Measurements from ENCODE around the gene TSC22D1. TPM values are rescaled to one million over a fixed set of nuclear protein-coding genes. Genes with fewer than 3 reads are reported as not detected.

Gene TSC22D1
- total and polyA plus RNA-seq, 7 donors, result 34.5 to 203 (median 121) TPM

- H3K4me1 ChIP-seq, result no peaks in the 10 kb centered on the region
- 23 to 36% (median 29%) methylated on average over 3 of the region's 3 CpGs for WGBS, 3 donors
- no peak for TF ChIP-seq CTCF (IDR thresholded peaks at IDR 0.05)
- H3K4me3 ChIP-seq, result no peak overlapping the region
- H3K27ac ChIP-seq, result no peak overlapping the region
- no peak for DNase-seq
- no peaks in the 10 kb centered on the region for H3K27me3 ChIP-seq (ENCODE audit: insufficient read depth in 3 of 3, low read length in 2 of 3)
- H3K36me3 ChIP-seq (ENCODE audit: insufficient read depth in 1 of 2, low read depth in 1 of 2), result no peaks in the 10 kb centered on the region
- ATAC-seq, result no peak
- peaks cover 4% of the 10 kb centered on the region for H3K9me3 ChIP-seq
- intact Hi-C loops (cut with DNase I), result loop anchor here in 1 of 2 donors (5.0 kb wide), 1 partner anchor 104 kb away; no protein-coding TSS in a partner anchor
Measured at GRCh38 chr13:44426461-44426860, 149.7 kb downstream of the TSC22D1 start.

- DNase-seq, result no peak
- peaks cover 4% of the 10 kb centered on the region for H3K9me3 ChIP-seq
- H3K27ac ChIP-seq, result no peak overlapping the region
- no peak overlapping the region for H3K4me3 ChIP-seq
- intact Hi-C loops (cut with DNase I), result loop anchor here in 1 of 2 donors (5.0 kb wide), 1 partner anchor 103 kb away; no protein-coding TSS in a partner anchor
- no peaks in the 10 kb centered on the region for H3K4me1 ChIP-seq
- no peak for ATAC-seq
- H3K36me3 ChIP-seq (ENCODE audit: insufficient read depth in 1 of 2, low read depth in 1 of 2), result no peaks in the 10 kb centered on the region
- no peak for TF ChIP-seq CTCF (IDR thresholded peaks at IDR 0.05)
- WGBS, 3 donors, result 93 to 96% (median 93%) methylated on average over 2 of the region's 2 CpGs
- no peaks in the 10 kb centered on the region for H3K27me3 ChIP-seq (ENCODE audit: insufficient read depth in 3 of 3, low read length in 2 of 3)
Measured at GRCh38 chr13:44425815-44426078, 150.4 kb downstream of the TSC22D1 start.

GRCh38 chr13:44425041-44425814 lies 150.9 kb downstream of the TSC22D1 start:
- intact Hi-C loops (cut with DNase I), result loop anchor here in 1 of 2 donors (5.0 kb wide), 1 partner anchor 103 kb away; no protein-coding TSS in a partner anchor
- TF ChIP-seq CTCF (IDR thresholded peaks at IDR 0.05), result no peak
- H3K36me3 ChIP-seq (ENCODE audit: insufficient read depth in 1 of 2, low read depth in 1 of 2), result no peaks in the 10 kb centered on the region

GRCh38 chr13:44423824-44424223 lies 152.3 kb downstream of the TSC22D1 start:
- 96 to 100% (median 96%) methylated on average over 5 of the region's 5 CpGs for WGBS, 3 donors
- H3K27ac ChIP-seq, result no peak overlapping the region
- H3K27me3 ChIP-seq (ENCODE audit: insufficient read depth in 3 of 3, low read length in 2 of 3), result no peaks in the 10 kb centered on the region
- no peak for DNase-seq
- ATAC-seq, result no peak
- H3K9me3 ChIP-seq, result peaks cover 4% of the 10 kb centered on the region
- H3K36me3 ChIP-seq (ENCODE audit: insufficient read depth in 1 of 2, low read depth in 1 of 2), result no peaks in the 10 kb centered on the region
- no peaks in the 10 kb centered on the region for H3K4me1 ChIP-seq
- no peak overlapping the region for H3K4me3 ChIP-seq
- no peak for TF ChIP-seq CTCF (IDR thresholded peaks at IDR 0.05)
- intact Hi-C loops (cut with DNase I), result no loop called here

More at GRCh38 chr13:44425041-44425814, 150.9 kb downstream of the TSC22D1 start:
- no peaks in the 10 kb centered on the region for H3K27me3 ChIP-seq (ENCODE audit: insufficient read depth in 3 of 3, low read length in 2 of 3)
- WGBS, 3 donors, result 49 to 54% (median 52%) methylated on average over 9 of the region's 9 CpGs
- no peak overlapping the region for H3K4me3 ChIP-seq
- no peak overlapping the region for H3K27ac ChIP-seq
- no peak for ATAC-seq
- DNase-seq, result no peak
- no peaks in the 10 kb centered on the region for H3K4me1 ChIP-seq
- peaks cover 4% of the 10 kb centered on the region for H3K9me3 ChIP-seq

All from psoas muscle (tissue), 8 donors.